Measurements from ENCODE around the gene ALG12. TPM values are rescaled to one million over a fixed set of nuclear protein-coding genes. Genes with fewer than 3 reads are reported as not detected.

The ALG12 gene
- total and polyA plus RNA-seq, 2 of the 4 experiments (the other 2 are of a cell fraction) = 7.2 to 10.9 TPM

- no peak for TF ChIP-seq RCOR1 (IDR thresholded peaks at IDR 0.05; ENCODE audit: insufficient replicate concordance, low read length)
These were observed 32.9 kb upstream of the ALG12 start (continued) for GRCh38 chr22:49951000-49951677.

GRCh38 chr22:49950396-49950994 lies 32.3 kb upstream of the ALG12 start:
- Histone ChIP-seq H4K8ac (ENCODE audit: low read depth in 2 of 2, low read length in 2 of 2) (peak overlapping the region; percentile 85 to 95; a peak in 3 of 4 replicates), H3K9ac (ENCODE audit: low read depth, low read length) (peak overlapping the region; percentile 29; the same call in 1 of the 2 replicates), H3K14ac (replicated peaks; ENCODE audit: low read depth, low read length) (0 out of 2 replicates have a peak overlapping the region, but pooled peaks have one; percentile 44), H2BK15ac (ENCODE audit: low read depth, low read length) (peak overlapping the region; percentile 80; the same call in 1 of the 3 replicates), H2AK9ac (replicated peaks; ENCODE audit: low read depth, low read length, poor library complexity) (peak overlapping the region; percentile 100), H4K20me1 (ENCODE audit: insufficient read depth, low read length) (no peaks in the 10 kb centered on the region), H3K4ac (ENCODE audit: low read depth, low read length) (peak overlapping the region; percentile 100), H2AFZ (replicated peaks; ENCODE audit: low read length, poor library complexity) (peak overlapping the region; percentile 86), H2BK20ac (ENCODE audit: low read depth, low read length) (peak overlapping the region; percentile 99), H2BK5ac (ENCODE audit: low read depth, low read length, poor library complexity, severe bottlenecking) (peak overlapping the region; percentile 95), H3K18ac (ENCODE audit: low read depth, low read length) (peak overlapping the region; percentile 78), H3K36me3 (ENCODE audit: control insufficient read depth, insufficient read depth, low read length) (no peaks in the 10 kb centered on the region), H2BK120ac (ENCODE audit: low read depth, low read length) (peak overlapping the region; percentile 100), H3K4me2 (ENCODE audit: low read depth, low read length) (no peak overlapping the region), H3K9me1 (ENCODE audit: insufficient read depth, low read length) (peaks cover 23% of the 10 kb centered on the region), H3K27ac (ENCODE audit: insufficient read depth, low read length) (peak overlapping the region; percentile 89), H3K56ac (ENCODE audit: extremely low read depth, insufficient read depth, low read length) (no peak overlapping the region), H2AK5ac (ENCODE audit: low read depth, low read length) (peak overlapping the region; percentile 98), H3K4me3 (ENCODE audit: insufficient read depth, low read depth, low read length) (no peak overlapping the region), H4K5ac (ENCODE audit: low read depth, low read length) (peak overlapping the region; percentile 94), H3K27me3 (ENCODE audit: control insufficient read depth, insufficient read depth, low read length) (no peaks in the 10 kb centered on the region), H4K91ac (ENCODE audit: insufficient read depth, low read depth, low read length) (peak overlapping the region; percentile 100), H3K23ac (ENCODE audit: low read depth, low read length) (no peak overlapping the region), H3K9me3 (ENCODE audit: control insufficient read depth, insufficient read depth, low read length) (no peaks in the 10 kb centered on the region), H3K4me1 (ENCODE audit: control insufficient read depth, insufficient read depth, low read length) (peaks cover 40% of the 10 kb centered on the region), H3K79me1 (ENCODE audit: low read depth in 1 of 2, low read length in 2 of 2) (0 out of 4 replicates have a peak, but pooled peaks cover 0 to 4% of the 10 kb centered on the region in 2 experiments)
- DNase-seq = no peak
- ChIA-PET CTCF (interaction anchor here (0.8 kb wide), 1 partner anchor 80 kb away, joined by 4 read pairs; no protein-coding TSS in a partner anchor), POLR2A (ENCODE audit: unreplicated experiment) (no interaction called here)
- WGBS, 2 experiments (ENCODE audit: extremely low coverage in 2 of 2, insufficient read length in 1 of 2) = no CpG with 5 or more reads among the region's 18 CpGs
- no peak for ATAC-seq (ENCODE audit: low read depth)
- intact Hi-C loops (cut with micrococcal nuclease) = no loop called here
- BruUV-seq (replicated peaks) = no TSS peak
- TF ChIP-seq MAZ (IDR thresholded peaks at IDR 0.05; ENCODE audit: borderline replicate concordance, low read depth, low read length) = no peak
- no peak for TF ChIP-seq POLR2A (IDR thresholded peaks at IDR 0.05; ENCODE audit: low read depth, low read length)
- TF ChIP-seq RAD21 (IDR thresholded peaks at IDR 0.05; ENCODE audit: low read length) = no peak
- no peak for TF ChIP-seq MXI1 (IDR thresholded peaks at IDR 0.05; ENCODE audit: borderline replicate concordance, low read depth, low read length)
- TF ChIP-seq RFX5 (IDR thresholded peaks at IDR 0.05; ENCODE audit: low read depth, low read length) = no peak
- TF ChIP-seq RCOR1 (IDR thresholded peaks at IDR 0.05; ENCODE audit: insufficient replicate concordance, low read length) = no peak
- no peak for TF ChIP-seq ELK1 (IDR thresholded peaks at IDR 0.05; ENCODE audit: borderline replicate concordance, low read depth, low read length)
- TF ChIP-seq NFE2L2 (IDR thresholded peaks at IDR 0.05; ENCODE audit: low read depth, low read length) = no peak
- dilution Hi-C loops (cut with HindIII; ENCODE audit: low sequenced_read_pairs, unreplicated experiment) = no loop called here
- in situ Hi-C loops (cut with MboI; ENCODE audit: low sequenced_read_pairs) = no loop called here

Measured in IMR-90 (cell line).